ENCODE measurements around the gene MINAR2.

Gene MINAR2

GRCh38 chr5:129771058-129771838 lies 23.4 kb downstream of the MINAR2 start:
- DNase-seq (ENCODE audit: low spot score), result peak; percentile 12

GRCh38 chr5:129773376-129773775 lies 25.5 kb downstream of the MINAR2 start:
- no peak for DNase-seq (ENCODE audit: low spot score)

GRCh38 chr5:129781594-129781993 lies 33.7 kb downstream of the MINAR2 start:
- no peak for DNase-seq (ENCODE audit: low spot score)

GRCh38 chr5:129803403-129803802 lies 55.5 kb downstream of the MINAR2 start:
- DNase-seq (ENCODE audit: low spot score), result no peak

GRCh38 chr5:129804705-129805104 lies 56.8 kb downstream of the MINAR2 start:
- no peak for DNase-seq (ENCODE audit: low spot score)

GRCh38 chr5:129807162-129807814 lies 59.4 kb downstream of the MINAR2 start:
- DNase-seq (ENCODE audit: low spot score), result no peak
